Measurements from ENCODE around the gene OR7A17.

Gene OR7A17

GRCh38 chr19:14886032-14886431 is at the start of gene OR7A17:
Gene OR7A17, minus strand, starts transcription at chr19:14886132. Its CDS starts 4,777 bp downstream, at chr19:14881355.
- intact Hi-C loops (cut with DNase I; ENCODE audit: low total_unique reads), result no loop called here
- no peak for TF ChIP-seq CTCF (IDR thresholded peaks at IDR 0.05)

GRCh38 chr19:14933506-14933905 is 47.6 kb upstream of the OR7A17 start:
- H3K27me3 ChIP-seq, result no peaks in the 10 kb centered on the region
- H3K4me3 ChIP-seq, result no peak overlapping the region
- intact Hi-C loops (cut with DNase I; ENCODE audit: low total_unique reads), result no loop called here
- DNase-seq, result no peak
- H3K27ac ChIP-seq, result no peak overlapping the region
- no peaks in the 10 kb centered on the region for H3K9me3 ChIP-seq
- no peak for TF ChIP-seq CTCF (IDR thresholded peaks at IDR 0.05)
- no peaks in the 10 kb centered on the region for H3K4me1 ChIP-seq
- no peaks in the 10 kb centered on the region for H3K36me3 ChIP-seq

More at GRCh38 chr19:14886032-14886431, at the start of gene OR7A17:
- Histone ChIP-seq H3K4me3 (no peak within 1 kb of the TSS), H3K36me3 (no peaks in the 10 kb centered on the region), H3K4me1 (no peaks in the 10 kb centered on the region), H3K27ac (no peak within 1 kb of the TSS), H3K27me3 (peaks cover 0 to 2% of the 10 kb centered on the region in 2 donors), H3K9me3 (no peaks in the 10 kb centered on the region)
- DNase-seq, result no peak

GRCh38 chr19:14916848-14917247 is 30.9 kb upstream of the OR7A17 start:
- H3K36me3 ChIP-seq, result no peaks in the 10 kb centered on the region
- H3K4me3 ChIP-seq, result no peak overlapping the region
- H3K27me3 ChIP-seq, result peaks cover 0 to 2% of the 10 kb centered on the region in 2 donors
- H3K4me1 ChIP-seq, result no peaks in the 10 kb centered on the region
- no peak for TF ChIP-seq CTCF (IDR thresholded peaks at IDR 0.05)
- DNase-seq, result no peak
- no peak overlapping the region for H3K27ac ChIP-seq
- intact Hi-C loops (cut with DNase I; ENCODE audit: low total_unique reads), result no loop called here
- H3K9me3 ChIP-seq, result peaks cover 0 to 4% (median 0%) of the 10 kb centered on the region in 3 donors

GRCh38 chr19:14915116-14915515 is 29.2 kb upstream of the OR7A17 start:
- intact Hi-C loops (cut with DNase I; ENCODE audit: low total_unique reads), result no loop called here
- Histone ChIP-seq H3K4me3 (no peak overlapping the region), H3K4me1 (no peaks in the 10 kb centered on the region), H3K9me3 (peaks cover 0 to 4% (median 0%) of the 10 kb centered on the region in 3 donors), H3K27me3 (peaks cover 0 to 2% of the 10 kb centered on the region in 2 donors), H3K27ac (no peak overlapping the region), H3K36me3 (no peaks in the 10 kb centered on the region)
- TF ChIP-seq CTCF (IDR thresholded peaks at IDR 0.05), result no peak
- no peak for DNase-seq

GRCh38 chr19:14906711-14907110 is 20.8 kb upstream of the OR7A17 start:
- DNase-seq, result no peak
- no peak overlapping the region for H3K27ac ChIP-seq
- H3K9me3 ChIP-seq, result no peaks in the 10 kb centered on the region
- H3K4me1 ChIP-seq, result no peaks in the 10 kb centered on the region
- intact Hi-C loops (cut with DNase I; ENCODE audit: low total_unique reads), result no loop called here
- no peaks in the 10 kb centered on the region for H3K36me3 ChIP-seq
- no peak overlapping the region for H3K4me3 ChIP-seq
- H3K27me3 ChIP-seq, result peaks cover 0 to 6% of the 10 kb centered on the region in 2 donors
- TF ChIP-seq CTCF (IDR thresholded peaks at IDR 0.05), result no peak

Measured in tibial artery (tissue), 4 donors.